HK-2 (cell line): ENCODE measurements around the gene TCAIM.
A peak's percentile ranks its signal among the peaks of the same experiment; 100 is the strongest.

Source experiments
- DNase-seq: peaks from one replicate; pipeline ENCODE4 v3.0.0-alpha.2; 2018; ENCODE audit not compliant: unreplicated experiment

TCAIM gene

GRCh38 chr3:44338010-44338827 lies at the start of gene TCAIM:
Gene TCAIM (plus strand): TSS chr3:44338766. CDS start chr3:44354783, 16,017 bp downstream.
- DNase-seq: peak; percentile 96

DNA sequence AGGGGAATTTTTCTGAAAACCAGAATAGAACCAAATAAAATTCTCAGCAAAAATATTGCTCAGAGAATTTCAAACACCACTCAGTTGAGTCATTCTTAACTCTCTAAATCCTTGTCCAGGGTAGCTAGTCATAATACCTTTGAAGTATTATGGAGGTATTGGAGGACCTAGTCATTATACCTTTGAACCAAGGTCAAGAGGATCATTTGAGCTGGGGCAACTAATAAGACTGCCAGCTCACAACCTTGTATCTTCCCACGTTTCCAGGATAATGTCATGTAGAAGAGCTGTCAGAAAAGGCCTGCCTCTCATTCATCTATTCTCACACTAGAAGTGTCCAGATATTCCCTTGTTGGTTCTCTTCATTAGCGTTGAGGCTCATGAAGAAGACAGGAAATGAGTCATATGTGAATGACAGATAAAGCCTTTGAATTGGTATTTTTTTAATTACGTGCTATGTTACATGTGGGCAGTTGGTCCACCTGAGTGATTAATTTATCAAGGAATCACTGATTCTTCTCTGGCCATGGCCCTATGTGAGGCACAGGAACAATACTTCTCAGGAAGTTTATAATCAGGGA lies 48.6 kb upstream of the TCAIM start:
- no peak for DNase-seq

- DNase-seq: no peak
These were observed 46.3 kb upstream of the TCAIM start for GRCh38 chr3:44292276-44292675.

GRCh38 chr3:44292947-44293346 lies 45.6 kb upstream of the TCAIM start:
- DNase-seq: no peak

GRCh38 chr3:44297255-44297654 lies 41.3 kb upstream of the TCAIM start:
- no peak for DNase-seq

- DNase-seq: no peak
These were observed 36.8 kb upstream of the TCAIM start for GRCh38 chr3:44301746-44302145.

DNA sequence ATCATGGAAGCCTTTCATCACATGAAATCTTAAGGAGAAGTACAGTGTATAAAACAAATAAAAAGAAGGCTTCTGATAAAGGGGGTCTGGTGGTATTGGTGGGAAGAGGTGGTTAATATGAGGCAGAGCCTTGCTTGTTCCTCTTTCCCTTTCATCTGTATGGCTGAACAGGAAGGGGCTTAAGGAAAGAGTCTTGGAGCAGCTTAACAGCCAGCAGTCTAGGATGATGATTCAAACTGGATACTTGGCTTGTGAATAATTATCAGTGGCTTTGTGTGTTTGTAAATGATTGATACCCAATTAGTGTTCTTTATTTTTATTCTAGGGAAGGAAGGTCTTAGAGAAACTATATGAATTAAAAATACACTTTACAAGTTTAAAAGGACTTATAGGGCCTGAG lies 29.1 kb upstream of the TCAIM start:
- DNase-seq: no peak

DNA sequence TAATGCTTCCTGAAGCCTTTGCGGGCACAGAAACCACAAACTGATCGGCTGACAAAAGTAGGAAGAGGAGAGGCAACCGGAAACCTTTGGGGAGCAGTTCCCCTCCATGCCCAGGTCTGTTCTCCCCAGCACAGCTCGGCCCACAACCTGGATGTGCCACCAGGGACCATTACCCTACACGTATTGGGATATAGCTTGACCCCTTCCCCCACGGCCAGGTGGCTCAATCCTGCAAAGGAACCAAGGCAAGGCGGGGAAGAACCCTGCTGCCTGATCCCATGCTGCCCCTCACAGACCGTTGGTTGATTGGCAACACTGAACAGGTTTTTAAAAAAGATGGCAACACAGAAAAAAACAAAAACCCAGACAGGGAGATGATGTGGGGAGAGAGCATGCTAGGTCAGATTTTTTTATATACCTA lies 19.7 kb upstream of the TCAIM start:
- DNase-seq: no peak

DNA sequence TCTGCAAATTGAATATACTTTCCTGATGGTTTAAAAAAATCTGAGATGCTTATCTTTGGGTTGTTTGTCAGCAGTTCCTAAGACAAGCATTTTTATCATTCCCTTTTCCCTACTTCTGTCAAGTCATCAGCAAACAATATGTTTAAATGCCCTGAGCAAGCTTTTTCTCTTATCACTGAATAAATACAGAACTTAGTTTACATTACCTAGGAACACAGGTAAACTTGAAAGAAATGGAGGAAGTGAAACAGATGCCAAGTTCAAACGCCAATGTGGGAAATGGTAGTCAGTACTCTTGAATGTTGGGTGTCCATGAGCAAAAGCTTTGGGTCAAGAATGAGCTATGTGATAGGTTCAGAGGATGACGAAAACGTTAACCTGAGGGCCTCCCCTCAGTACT lies 17.2 kb upstream of the TCAIM start:
- DNase-seq: no peak

- DNase-seq: peak; percentile 16
These were observed 15.1 kb upstream of the TCAIM start for GRCh38 chr3:44323341-44323955.

- no peak for DNase-seq
These were observed 14.0 kb upstream of the TCAIM start for GRCh38 chr3:44324584-44324983.

DNA sequence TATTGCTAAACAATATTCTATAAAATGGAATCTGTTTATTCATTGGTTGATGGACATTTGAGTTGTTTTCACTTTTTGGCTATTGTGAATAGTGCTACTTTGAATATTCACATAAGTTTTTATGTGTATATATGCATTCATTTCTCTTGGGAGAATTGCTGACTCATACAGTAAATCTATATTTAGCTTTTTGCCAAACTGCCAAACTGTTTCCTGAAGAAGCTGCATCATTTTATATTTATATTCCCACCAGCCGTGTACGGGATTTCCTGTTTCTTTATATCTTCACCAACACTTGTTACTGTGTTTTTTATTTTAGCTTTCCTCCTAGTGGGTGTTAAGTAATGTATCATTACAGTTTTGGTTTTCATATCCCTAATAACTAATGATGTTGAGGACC lies 12.5 kb upstream of the TCAIM start:
- DNase-seq: no peak

DNA sequence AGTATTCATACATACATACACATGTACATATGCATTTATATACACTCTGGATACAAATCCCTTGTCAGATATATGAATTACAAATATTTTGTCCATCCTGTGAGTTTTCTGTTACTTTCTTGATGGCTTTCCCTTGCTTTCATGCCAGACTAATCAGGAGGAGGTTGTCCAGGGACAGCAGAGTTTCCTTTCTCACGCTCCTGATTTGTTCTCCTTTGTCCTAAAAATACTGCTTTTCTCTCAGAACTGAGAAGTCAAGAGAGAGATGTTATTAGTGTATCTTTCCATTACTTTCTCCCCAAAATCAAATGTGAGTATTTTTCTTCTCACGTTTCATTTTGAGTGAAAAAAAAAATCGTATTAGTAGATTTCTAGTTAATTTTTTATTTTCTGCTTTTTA lies 12.1 kb upstream of the TCAIM start:
- no peak for DNase-seq

DNA sequence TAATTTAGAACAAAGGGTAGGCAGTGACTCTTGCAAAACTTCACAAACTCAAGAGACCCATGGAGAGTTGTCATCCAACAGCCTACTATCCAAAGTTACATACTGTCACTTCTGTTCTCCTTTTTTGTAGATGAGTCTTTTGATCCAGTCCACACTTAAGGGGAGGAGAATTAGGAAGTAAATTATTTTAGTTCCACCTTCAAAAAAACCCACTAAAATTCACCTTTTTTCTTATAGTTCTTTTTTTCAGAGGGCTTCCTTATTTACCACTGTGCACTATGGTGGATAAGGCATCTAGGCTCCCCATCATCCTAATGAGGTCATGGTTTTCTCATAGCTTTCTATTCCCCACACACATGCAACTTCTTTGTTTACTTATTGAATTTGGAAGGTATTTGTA lies 8.6 kb upstream of the TCAIM start:
- DNase-seq: no peak

- DNase-seq: no peak
These were observed 8.1 kb upstream of the TCAIM start for GRCh38 chr3:44330444-44330843.

- DNase-seq: no peak
These were observed 4.2 kb upstream of the TCAIM start for GRCh38 chr3:44334326-44334725.

GRCh38 chr3:44337248-44337785 lies 1.2 kb upstream of the TCAIM start:
- DNase-seq: no peak

- DNase-seq: no peak
These were observed 212 bp downstream of the TCAIM start for GRCh38 chr3:44338828-44339127.

DNA sequence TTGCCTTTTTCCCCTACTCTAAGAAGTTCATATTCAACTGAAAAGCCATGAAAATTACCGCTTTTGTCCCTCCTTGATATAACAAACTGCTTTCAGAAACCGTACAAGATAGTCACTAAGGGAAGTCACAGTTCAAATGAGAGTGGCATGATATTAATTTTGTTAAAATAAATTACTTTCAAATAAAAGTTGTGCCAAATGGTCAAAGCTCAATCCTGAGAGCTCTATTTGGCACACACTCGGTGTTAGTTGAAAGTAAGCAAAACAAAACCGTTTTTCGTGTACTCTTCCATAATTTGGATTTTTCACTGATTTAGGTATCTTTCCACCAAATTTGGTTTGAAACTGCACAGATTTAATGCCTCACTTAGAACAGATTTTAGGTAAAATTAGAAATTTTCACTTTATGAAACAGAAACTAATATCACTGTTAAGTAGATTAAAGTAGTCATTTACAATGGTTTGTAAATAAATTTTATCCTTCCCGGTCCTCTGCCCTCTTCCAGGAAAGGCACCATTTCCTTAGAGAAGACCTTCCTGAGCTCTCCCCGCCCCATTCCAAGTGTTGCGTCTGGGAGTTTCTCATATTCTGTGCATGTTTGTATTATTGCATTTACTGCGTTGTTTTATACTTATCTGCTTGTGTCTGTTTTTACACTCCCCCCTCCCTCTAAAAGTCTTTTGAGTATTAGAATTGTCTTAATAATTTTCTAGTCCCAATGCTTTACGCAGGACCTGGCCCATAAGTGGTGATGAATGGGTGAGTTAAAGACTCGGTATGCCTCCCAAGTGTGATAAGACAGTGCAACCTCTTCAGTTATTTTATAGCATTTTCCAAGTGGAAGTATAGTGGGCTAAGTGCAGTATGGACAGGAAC lies 853 bp downstream of the TCAIM start:
- DNase-seq: no peak

DNA sequence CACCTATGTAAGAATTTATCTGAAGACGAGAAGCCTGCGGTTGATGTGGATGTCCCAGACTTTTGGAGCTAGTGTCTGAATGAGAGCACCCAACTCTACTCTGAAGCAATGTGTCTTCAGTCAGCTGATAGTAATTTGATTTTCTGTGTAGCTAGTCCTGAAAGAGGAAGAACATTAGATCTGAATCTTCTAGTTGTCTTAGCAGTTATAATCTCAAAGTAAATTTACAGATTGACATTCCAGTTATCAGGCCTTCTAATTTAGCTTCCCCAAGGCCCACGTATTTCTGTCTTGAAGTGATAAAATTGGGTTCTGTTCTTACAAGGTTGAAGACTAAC lies 1.5 kb downstream of the TCAIM start:
- no peak for DNase-seq

- no peak for DNase-seq
These were observed 3.7 kb downstream of the TCAIM start for GRCh38 chr3:44342176-44342790.

GRCh38 chr3:44343421-44343820 lies 4.9 kb downstream of the TCAIM start:
- no peak for DNase-seq
